T-cell (primary cell): ENCODE data around the gene FAM117B. TPM values are rescaled to one million over a fixed set of nuclear protein-coding genes. Genes with fewer than 3 reads are reported as not detected.

Source experiments
- ATAC-seq, 4 experiments: fragments of 200-7000 bp in 3 of 4; fragments of 150-1000 bp in 1 of 4; cut with Tn5 transposase; replicated peaks in 1 of 4; 1 replicate in 3 of 4; 2 replicates in 1 of 4; pipeline ENCODE4 v1.10.0; 2021; ENCODE audit warnings: moderate library complexity in 3 of 4, mild to moderate bottlenecking in 2 of 4, moderate number of reproducible peaks in 1 of 4
- CTCF ChIA-PET, 2 donors: fragments of 300-600 bp; sonication (Branson Sonifier 250); formaldehyde crosslinking; loops; one replicate each; lab custom pipeline; 2022; ENCODE audit warnings: antibody characterized with exemption in 2 of 2; lab: Charles Lee
- POLR2A ChIA-PET, 2 donors: fragments of 300-600 bp; sonication (Branson Sonifier 250); formaldehyde crosslinking; loops; one replicate each; lab custom pipeline; 2022; ENCODE audit warnings: antibody characterized with exemption in 2 of 2; lab: Charles Lee
- DNase-seq, 35 experiments: peaks; one replicate each; pipeline versions ENCODE4 v3.0.0 to v3.0.0-alpha.2; 2013 to 2023
- H3K27ac ChIP-seq: one replicate; pipeline ENCODE4 v1.5.1; 2013; ENCODE audit warnings: low read length
- H3K27me3 ChIP-seq, 2 experiments: replicated peaks in 1 of 2; 1 replicate in 1 of 2; 2 replicates in 1 of 2; pipeline versions ENCODE4 v1.6.1 to v1.7.0; 2013; ENCODE audit warnings: low read length in 1 of 2, mixed read lengths in 1 of 2; ENCODE audit not compliant: control insufficient read depth in 2 of 2, insufficient read depth in 2 of 2; ENCODE audit errors: extremely low read depth in 1 of 2
- H3K36me3 ChIP-seq, 2 donors: 1 replicate in 1 of 2; 2 replicates in 1 of 2; pipeline versions ENCODE4 v1.6.1 to v1.7.0; 2013; ENCODE audit warnings: low read length in 1 of 2; ENCODE audit not compliant: control insufficient read depth in 2 of 2, insufficient read depth in 1 of 2; ENCODE audit errors: extremely low read depth in 1 of 2
- H3K4me1 ChIP-seq, 2 experiments: 1 replicate in 1 of 2; 2 replicates in 1 of 2; pipeline versions ENCODE4 v1.6.1 to v1.7.0; 2013; ENCODE audit warnings: low read length in 2 of 2, mixed read lengths in 1 of 2; ENCODE audit not compliant: insufficient read depth in 2 of 2, control insufficient read depth in 1 of 2; ENCODE audit errors: extremely low read depth in 1 of 2
- H3K4me3 ChIP-seq, 2 donors: 1 replicate in 1 of 2; 2 replicates in 1 of 2; pipeline versions ENCODE4 v1.5.1 to v1.7.0; 2013; ENCODE audit warnings: mild to moderate bottlenecking in 2 of 2, low read length in 1 of 2, moderate library complexity in 1 of 2; ENCODE audit not compliant: control insufficient read depth in 1 of 2; ENCODE audit errors: extremely low read depth in 1 of 2
- H3K9me3 ChIP-seq: 2 replicates; pipeline ENCODE4 v1.7.0; 2013
- H3K27ac Mint-ChIP-seq, 2 donors: one replicate each; pipeline ENCODE4 v1.8.0; 2020 to 2021; ENCODE audit warnings: mild to moderate bottlenecking in 2 of 2, mixed read lengths in 2 of 2
- H3K27me3 Mint-ChIP-seq, 2 donors: one replicate each; pipeline ENCODE4 v1.8.0; 2021 to 2022; ENCODE audit warnings: mixed read lengths in 2 of 2
- H3K36me3 Mint-ChIP-seq: one replicate; pipeline ENCODE4 v1.8.0; 2021; ENCODE audit warnings: mixed read lengths
- H3K4me1 Mint-ChIP-seq, 3 donors: one replicate each; pipeline ENCODE4 v1.8.0; 2020 to 2022; ENCODE audit warnings: mixed read lengths in 3 of 3, mild to moderate bottlenecking in 1 of 3
- H3K4me3 Mint-ChIP-seq, 3 donors: one replicate each; pipeline ENCODE4 v1.8.0; 2020 to 2022; ENCODE audit warnings: mild to moderate bottlenecking in 3 of 3, mixed read lengths in 3 of 3, moderate library complexity in 3 of 3
- H3K9me3 Mint-ChIP-seq, 3 donors: one replicate each; pipeline ENCODE4 v1.8.0; 2020 to 2022; ENCODE audit warnings: mixed read lengths in 3 of 3
- WGBS: methylation state at CpG from one replicate; pipeline ENCODE4 v1.1.5; 2013; ENCODE audit warnings: missing lambda C conversion rate; ENCODE audit not compliant: insufficient coverage; 5-methylcytosine and 5-hydroxymethylcytosine counted together
- total RNA-seq, 35 experiments: library from RNA in 6 of 35; stranded (reverse) in 6 of 35; fragments of 120-200 nt in 1 of 35; gene quantifications; one replicate each; pipeline versions ENCODE4 v1.2.1 to v1.2.4 and lab custom pipeline; 2013 to 2026

The FAM117B gene
- total RNA-seq (10 to 100 TPM; 23.6 to 44.0 (median 28.4) TPM), total RNA-seq (lab: John Stamatoyannopoulos, UW) (16.8 to 108 (median 54.0) reads per million in 29 experiments)
- 26.6 TPM for total RNA-seq (2013)

DNA sequence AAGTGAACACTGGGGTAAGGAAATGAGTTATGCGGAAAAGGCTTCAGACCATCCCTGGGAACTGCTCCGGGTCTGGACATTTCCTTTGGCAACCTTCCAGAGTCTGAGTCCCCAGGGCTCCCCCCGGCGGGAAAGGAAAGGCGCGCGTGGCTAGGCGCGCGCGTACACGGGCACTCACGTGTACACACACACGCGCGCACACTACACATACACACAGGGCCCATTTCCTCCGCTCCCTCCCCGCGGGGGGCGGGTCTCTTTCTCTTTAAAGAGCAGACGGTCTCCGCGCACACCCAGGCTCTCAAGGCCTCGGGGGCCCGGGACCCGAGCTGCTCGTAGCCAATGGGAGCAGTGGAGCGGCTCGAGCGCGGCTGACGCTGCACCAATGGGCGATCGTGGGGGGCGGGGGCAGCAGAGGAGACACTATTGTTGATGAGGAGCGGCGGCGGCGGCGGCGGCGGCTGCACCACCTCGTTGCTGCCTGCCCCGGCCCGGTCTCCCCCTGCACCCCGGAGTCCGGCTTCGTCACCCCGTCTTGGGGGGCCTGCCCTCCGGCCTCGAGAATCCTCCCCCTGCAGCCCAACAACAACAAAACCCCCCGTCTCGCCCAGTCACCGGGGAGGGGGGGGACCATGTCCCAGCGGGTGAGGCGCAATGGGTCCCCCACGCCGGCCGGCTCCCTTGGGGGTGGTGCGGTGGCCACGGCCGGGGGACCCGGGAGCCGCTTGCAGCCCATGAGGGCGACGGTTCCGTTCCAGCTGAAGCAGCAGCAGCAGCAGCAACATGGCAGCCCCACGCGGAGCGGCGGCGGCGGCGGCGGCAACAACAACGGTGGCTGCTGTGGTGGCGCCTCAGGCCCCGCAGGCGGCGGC, at the start of gene FAM117B:
Gene FAM117B (plus strand): TSS at position 414 of the 872 bp plus-strand sequence. CDS start 219 bp downstream, at position 633.
- Mint-ChIP-seq H3K27ac (peak within 1 kb of the TSS; percentile 98 to 99), H3K4me3 (peak within 1 kb of the TSS; percentile 94 to 97 (median 96)), H3K36me3 (peaks cover 8% of the 10 kb centered on the region), H3K9me3 (no peaks in the 10 kb centered on the region), H3K4me1 (peaks cover 54 to 62% (median 59%) of the 10 kb centered on the region in 3 donors), H3K27me3 (no peaks in the 10 kb centered on the region)
- no peaks in the 10 kb centered on the region for H3K27me3 ChIP-seq
- ChIA-PET CTCF (interaction anchor here (0.6 to 1.1 kb wide), 5 partner anchors 46 to 854 kb away, joined by 3 to 7 read pairs (median 4); partner anchors contain the start of gene ALS2 (in 1 of the 2)), POLR2A (interaction anchor here (0.5 to 1.6 kb wide), 9 partner anchors 9 to 789 kb away, joined by 3 to 11 read pairs (median 3); no protein-coding TSS in a partner anchor)
- H3K4me1 ChIP-seq: peaks cover 26 to 30% of the 10 kb centered on the region in 2 experiments
- ATAC-seq: peak; percentile 88 to 90 (median 88)
- under 1% methylated on average over 56 of the region's 80 CpGs for WGBS
- H3K4me3 ChIP-seq: peak within 1 kb of the TSS; percentile 79 to 90
- DNase-seq: peak; percentile 96 to 100 (median 99)
- no peaks in the 10 kb centered on the region for H3K36me3 ChIP-seq
- H3K9me3 ChIP-seq: no peaks in the 10 kb centered on the region
- H3K27ac ChIP-seq: peak within 1 kb of the TSS; percentile 76

DNA sequence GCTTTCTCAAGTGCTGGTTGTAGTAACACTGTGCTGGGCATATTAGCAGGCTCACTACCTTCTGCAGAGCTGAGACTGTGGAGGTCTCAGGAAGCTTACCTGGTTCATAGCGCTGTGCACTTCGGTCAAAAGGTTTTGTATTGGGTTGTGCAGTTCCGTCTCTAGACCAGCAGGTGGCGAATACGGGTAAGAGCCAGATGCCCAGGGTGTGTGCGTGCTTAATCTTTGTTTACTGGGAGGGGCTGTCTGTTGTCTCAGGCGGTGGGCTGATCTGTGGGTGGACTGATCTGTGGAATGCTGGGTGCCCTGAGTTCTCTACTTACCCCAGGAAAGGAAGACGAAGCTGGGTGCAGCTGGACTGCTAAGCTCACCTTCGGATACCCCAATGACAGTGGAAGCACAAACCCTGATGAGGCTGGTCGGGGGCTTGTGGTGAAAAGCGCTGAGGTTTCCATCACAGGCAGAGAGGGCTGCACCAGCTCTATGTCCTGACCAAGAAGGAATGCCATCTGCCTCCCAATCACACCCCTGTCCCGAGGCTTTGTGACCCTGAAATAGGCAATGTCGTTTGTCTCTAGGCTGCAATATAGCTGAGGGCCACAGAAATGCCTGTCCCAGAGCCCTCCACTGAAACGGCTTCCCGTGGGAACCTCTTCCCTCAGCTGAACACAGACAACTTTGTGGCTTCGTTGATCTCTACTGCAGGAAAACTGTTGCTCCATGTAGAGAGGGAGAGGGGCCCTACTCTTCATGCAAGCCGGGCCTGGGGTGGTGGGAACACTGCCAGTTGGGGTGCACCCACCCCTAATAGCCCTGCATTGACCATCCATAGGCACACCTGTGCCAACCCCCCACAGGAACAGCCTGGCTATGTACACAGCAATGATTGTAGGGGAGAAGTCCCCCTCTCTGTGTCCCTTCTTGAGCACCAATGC, 45.9 kb upstream of the FAM117B start:
- no peak overlapping the region for H3K4me3 ChIP-seq
- Mint-ChIP-seq H3K27ac (peak overlapping the region in 1 of 2 donors; percentile 29), H3K4me1 (peaks cover 8 to 10% (median 8%) of the 10 kb centered on the region in 3 donors), H3K36me3 (peaks cover 3% of the 10 kb centered on the region), H3K4me3 (no peak overlapping the region), H3K27me3 (peaks cover 0 to 2% of the 10 kb centered on the region in 2 donors), H3K9me3 (peaks cover 0 to 3% (median 2%) of the 10 kb centered on the region in 3 donors)
- no peaks in the 10 kb centered on the region for H3K27me3 ChIP-seq
- WGBS: 44% methylated on average over 16 of the region's 17 CpGs
- ChIA-PET CTCF (interaction anchor here (0.5 to 2.3 kb wide), 21 partner anchors 9 to 1654 kb away, joined by 3 to 20 read pairs (median 3); partner anchors contain the start of gene WDR12 (in 1 of the 2)), POLR2A (no interaction called here)
- no peak overlapping the region for H3K27ac ChIP-seq
- H3K4me1 ChIP-seq: peaks cover 8 to 10% of the 10 kb centered on the region in 2 experiments
- ATAC-seq (peak; percentile 94 to 99 (median 96)), DNase-seq (peak; percentile 47 to 83 (median 62))
- H3K36me3 ChIP-seq: no peaks in the 10 kb centered on the region
- no peaks in the 10 kb centered on the region for H3K9me3 ChIP-seq

DNA sequence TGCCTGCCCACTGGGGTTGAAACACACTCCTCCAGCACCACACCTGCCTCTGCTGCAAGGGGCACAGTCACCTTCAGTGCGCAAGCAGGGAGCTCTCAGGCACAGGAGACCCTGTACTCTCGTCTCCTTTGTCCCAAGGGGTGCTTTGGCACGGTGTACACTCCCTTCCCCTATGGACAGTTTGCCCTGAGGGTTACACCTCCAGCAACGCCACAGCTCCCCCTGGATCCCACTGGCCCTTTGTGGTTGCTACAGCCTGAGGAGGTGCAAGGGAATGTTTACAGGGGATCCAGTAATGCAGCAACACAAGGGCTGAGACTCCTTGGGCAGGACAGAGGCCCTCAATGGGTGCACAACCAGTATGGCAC, 45.2 kb upstream of the FAM117B start:
- POLR2A ChIA-PET: no interaction called here

GRCh38 chr2:202592566-202592965, 42.2 kb upstream of the FAM117B start:
- no peak overlapping the region for H3K4me3 Mint-ChIP-seq
- CTCF ChIA-PET: interaction anchor here (0.6 to 0.7 kb wide), 2 partner anchors 215 to 242 kb away, joined by 3 to 4 read pairs; no protein-coding TSS in a partner anchor

More for the DNA sequence above, 45.2 kb upstream of the FAM117B start:
- no peak overlapping the region for H3K4me3 ChIP-seq
- Mint-ChIP-seq H3K27me3 (peaks cover 0 to 2% of the 10 kb centered on the region in 2 donors), H3K27ac (no peak overlapping the region), H3K9me3 (no peaks in the 10 kb centered on the region), H3K4me3 (no peak overlapping the region), H3K4me1 (peaks cover 8 to 10% (median 8%) of the 10 kb centered on the region in 3 donors), H3K36me3 (no peaks in the 10 kb centered on the region)
- H3K27ac ChIP-seq: no peak overlapping the region
- H3K9me3 ChIP-seq: no peaks in the 10 kb centered on the region
- H3K4me1 ChIP-seq: peaks cover 8 to 10% of the 10 kb centered on the region in 2 experiments
- ATAC-seq: no peak
- 64% methylated on average over 2 of the region's 4 CpGs for WGBS
- no peaks in the 10 kb centered on the region for H3K27me3 ChIP-seq
- no peaks in the 10 kb centered on the region for H3K36me3 ChIP-seq
- CTCF ChIA-PET: interaction anchor here (0.6 to 2.3 kb wide), 8 partner anchors 9 to 671 kb away, joined by 3 to 20 read pairs (median 4); no protein-coding TSS in a partner anchor
- DNase-seq: no peak

DNA sequence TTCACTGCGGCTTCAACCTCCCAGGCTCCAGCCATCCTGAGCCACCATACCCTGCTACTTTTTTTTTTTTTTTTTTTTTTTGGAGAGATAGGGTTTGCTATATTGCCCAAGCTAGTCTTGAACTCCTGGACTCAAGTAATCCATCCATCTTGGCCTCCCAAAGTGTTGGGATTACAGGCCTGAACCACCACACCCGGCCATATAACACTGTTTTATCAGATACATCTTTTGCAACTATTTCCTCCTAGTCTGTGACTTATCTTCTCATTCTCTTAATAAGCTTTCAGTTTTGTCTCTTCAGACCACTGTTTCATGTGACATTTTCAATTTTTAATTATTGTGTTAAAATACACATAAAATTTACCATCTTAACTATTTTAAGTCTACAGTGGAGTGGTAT, 35.7 kb upstream of the FAM117B start:
- DNase-seq (no peak), ATAC-seq (no peak)
- WGBS: no CpG with 5 or more reads among the region's 2 CpGs
- CTCF ChIA-PET: interaction anchor here (0.6 to 0.7 kb wide), 4 partner anchors 10 to 329 kb away, joined by 3 to 5 read pairs (median 4); no protein-coding TSS in a partner anchor
- no peak overlapping the region for H3K4me3 Mint-ChIP-seq
- H3K36me3 Mint-ChIP-seq: no peaks in the 10 kb centered on the region
- no peaks in the 10 kb centered on the region for H3K4me1 ChIP-seq
- H3K4me1 Mint-ChIP-seq: peaks cover 0 to 4% (median 4%) of the 10 kb centered on the region in 3 donors
- H3K27me3 ChIP-seq: no peaks in the 10 kb centered on the region
- H3K9me3 Mint-ChIP-seq: no peaks in the 10 kb centered on the region
- H3K4me3 ChIP-seq: no peak overlapping the region
- H3K9me3 ChIP-seq: no peaks in the 10 kb centered on the region
- H3K27ac ChIP-seq: no peak overlapping the region
- no peaks in the 10 kb centered on the region for H3K27me3 Mint-ChIP-seq
- POLR2A ChIA-PET: interaction anchor here in 1 of 2 donors (0.6 kb wide), 1 partner anchor 166 kb away, joined by 3 read pairs; no protein-coding TSS in a partner anchor
- no peak overlapping the region for H3K27ac Mint-ChIP-seq
- H3K36me3 ChIP-seq: no peaks in the 10 kb centered on the region

More at GRCh38 chr2:202592566-202592965, 42.2 kb upstream of the FAM117B start:
- ATAC-seq: no peak
- Histone ChIP-seq H3K27ac (no peak overlapping the region), H3K27me3 (no peaks in the 10 kb centered on the region), H3K36me3 (no peaks in the 10 kb centered on the region), H3K4me1 (peaks cover 8 to 10% of the 10 kb centered on the region in 2 experiments), H3K9me3 (no peaks in the 10 kb centered on the region), H3K4me3 (no peak overlapping the region)
- H3K9me3 Mint-ChIP-seq: no peaks in the 10 kb centered on the region
- H3K27ac Mint-ChIP-seq: no peak overlapping the region
- peaks cover 8 to 10% (median 8%) of the 10 kb centered on the region in 3 donors for H3K4me1 Mint-ChIP-seq
- DNase-seq: no peak
- WGBS: no CpG with 5 or more reads among the region's 2 CpGs
- no peaks in the 10 kb centered on the region for H3K36me3 Mint-ChIP-seq
- POLR2A ChIA-PET: interaction anchor here in 1 of 2 donors (0.7 kb wide), 1 partner anchor 29 kb away, joined by 5 read pairs; no protein-coding TSS in a partner anchor
- peaks cover 0 to 2% of the 10 kb centered on the region in 2 donors for H3K27me3 Mint-ChIP-seq
